ENCODE results near the gene CXXC1. TPM values are rescaled to one million over a fixed set of nuclear protein-coding genes. Genes with fewer than 3 reads are reported as not detected.

Gene CXXC1
- total and polyA plus RNA-seq, 12 donors = 22.1 to 66.6 (median 26.7) TPM

GRCh38 chr18:50276452-50276851 is 11.0 kb downstream of the CXXC1 start:
- no peaks in the 10 kb centered on the region for H3K27me3 ChIP-seq
- H3K4me3 ChIP-seq = no peak overlapping the region
- no peaks in the 10 kb centered on the region for H3K9me3 ChIP-seq
- H3K4me1 ChIP-seq = peaks cover 12 to 29% (median 22%) of the 10 kb centered on the region in 9 donors
- 85 to 90% methylated on average over 4 of the region's 4 CpGs for WGBS, 2 donors
- peaks cover 7 to 84% (median 58%) of the 10 kb centered on the region in 9 donors for H3K36me3 ChIP-seq
- no peak for ATAC-seq
- intact Hi-C loops (cut with DNase I) = no loop called here
- no peak for DNase-seq
- TF ChIP-seq CTCF (IDR thresholded peaks at IDR 0.05) = no peak
- H3K27ac ChIP-seq = no peak overlapping the region

DNA sequence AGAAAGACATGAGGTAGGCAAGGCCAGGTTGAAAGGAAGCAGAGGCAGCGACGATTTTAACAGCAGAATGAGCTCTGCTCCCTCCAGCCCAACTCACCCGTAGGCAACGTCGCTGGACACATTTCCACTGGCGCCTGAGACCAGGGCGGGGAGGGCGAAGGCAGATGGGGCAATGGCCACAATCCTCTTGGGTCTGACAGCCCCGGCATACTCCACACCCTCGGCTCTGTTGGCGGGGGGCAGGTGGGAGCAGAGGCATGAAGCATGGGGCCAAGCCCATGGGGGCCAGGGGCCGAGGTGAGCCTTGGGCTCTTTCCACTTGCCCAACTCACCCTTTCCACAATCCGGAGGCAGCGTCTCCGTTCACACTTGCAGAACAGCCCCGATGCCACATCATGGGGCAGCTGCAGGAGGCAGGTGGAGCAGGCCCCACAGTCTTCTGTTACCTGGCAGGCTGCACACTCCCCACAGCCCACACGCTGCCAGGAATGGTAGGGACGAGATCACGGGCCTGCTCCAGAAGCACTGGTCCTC is 11.9 kb downstream of the CXXC1 start:
- intact Hi-C loops (cut with DNase I) = no loop called here
- ATAC-seq (no peak), DNase-seq (no peak)
- 97% methylated on average over 19 of the region's 19 CpGs for WGBS, 2 donors
- H3K4me3 ChIP-seq = no peak overlapping the region
- peaks cover 7 to 93% (median 66%) of the 10 kb centered on the region in 9 donors for H3K36me3 ChIP-seq
- TF ChIP-seq CTCF (IDR thresholded peaks at IDR 0.05) = no peak
- no peak overlapping the region for H3K27ac ChIP-seq
- no peaks in the 10 kb centered on the region for H3K27me3 ChIP-seq
- H3K4me1 ChIP-seq = peaks cover 10 to 26% (median 19%) of the 10 kb centered on the region in 9 donors
- no peaks in the 10 kb centered on the region for H3K9me3 ChIP-seq

GRCh38 chr18:50274941-50275340 is 12.6 kb downstream of the CXXC1 start:
- H3K4me1 ChIP-seq = peaks cover 4 to 22% (median 13%) of the 10 kb centered on the region in 9 donors
- H3K27me3 ChIP-seq = no peaks in the 10 kb centered on the region
- DNase-seq (no peak), ATAC-seq (no peak)
- WGBS, 2 donors = 96 to 98% methylated on average over 10 of the region's 10 CpGs
- no peaks in the 10 kb centered on the region for H3K9me3 ChIP-seq
- peaks cover 7 to 98% (median 69%) of the 10 kb centered on the region in 9 donors for H3K36me3 ChIP-seq
- no peak overlapping the region for H3K4me3 ChIP-seq
- intact Hi-C loops (cut with DNase I) = no loop called here
- TF ChIP-seq CTCF (IDR thresholded peaks at IDR 0.05) = no peak
- no peak overlapping the region for H3K27ac ChIP-seq

DNA sequence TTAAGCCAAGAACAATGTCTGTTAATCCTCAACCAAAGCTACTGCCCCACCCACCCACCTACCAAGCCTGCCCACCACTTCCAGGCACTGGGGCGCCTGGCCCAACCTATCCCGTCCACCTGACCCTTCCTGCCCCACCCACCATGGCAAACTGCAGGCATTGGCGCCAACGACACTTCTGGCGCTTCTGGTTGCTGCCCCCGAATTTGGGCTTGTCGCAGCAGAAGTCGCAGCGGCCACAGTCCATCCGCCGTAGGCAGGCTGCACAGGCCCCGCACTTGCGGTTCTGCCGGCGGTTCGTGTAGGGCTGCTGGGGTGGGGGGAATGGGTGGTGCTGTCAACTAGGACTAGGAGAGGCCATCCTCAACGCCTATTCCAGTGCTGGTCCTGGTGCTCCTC is 13.4 kb downstream of the CXXC1 start:
- ATAC-seq (no peak), DNase-seq (no peak)
- Histone ChIP-seq H3K27me3 (no peaks in the 10 kb centered on the region), H3K36me3 (peaks cover 7 to 99% (median 73%) of the 10 kb centered on the region in 9 donors), H3K4me1 (peaks cover 0 to 16% (median 4%) of the 10 kb centered on the region in 9 donors), H3K4me3 (no peak overlapping the region), H3K9me3 (no peaks in the 10 kb centered on the region), H3K27ac (no peak overlapping the region)
- intact Hi-C loops (cut with DNase I) = no loop called here
- WGBS, 2 donors = 96 to 97% methylated on average over 17 of the region's 17 CpGs
- no peak for TF ChIP-seq CTCF (IDR thresholded peaks at IDR 0.05)
